HG03060 (cell line): ENCODE measurements around the gene CYB5B.

Experiments used
- ATAC-seq: cut with Tn5 transposase; IDR thresholded peaks from one replicate; pipeline ENCODE4 v1.9.1; 2021; ENCODE audit warnings: low read depth, moderate number of reproducible peaks; ENCODE audit not compliant: unreplicated experiment

Gene CYB5B

GRCh38 chr16:69513180-69513966, 89.0 kb downstream of the CYB5B start:
- no peak for ATAC-seq

- ATAC-seq, result no peak
Observed at GRCh38 chr16:69514356-69514755, 89.9 kb downstream of the CYB5B start.
